Astrocyte (in vitro differentiated cells and primary cell): ENCODE results near the gene PXK.

ENCODE experiments used
- EZH2 ChIP-seq: IDR thresholded peaks from 2 replicates; pipeline ENCODE4 v1.6.1; 2012; ENCODE audit warnings: mild to moderate bottlenecking, low read length, inconsistent platforms; ENCODE audit not compliant: insufficient read depth
- TF ChIP-seq, protein P1 (sequence below): IDR thresholded peaks from 2 replicates; pipeline ENCODE4 v1.5.1; 2011; ENCODE audit warnings: low read depth, mild to moderate bottlenecking, inconsistent platforms, low read length, moderate library complexity; ENCODE audit not compliant: insufficient read depth

DNA sequence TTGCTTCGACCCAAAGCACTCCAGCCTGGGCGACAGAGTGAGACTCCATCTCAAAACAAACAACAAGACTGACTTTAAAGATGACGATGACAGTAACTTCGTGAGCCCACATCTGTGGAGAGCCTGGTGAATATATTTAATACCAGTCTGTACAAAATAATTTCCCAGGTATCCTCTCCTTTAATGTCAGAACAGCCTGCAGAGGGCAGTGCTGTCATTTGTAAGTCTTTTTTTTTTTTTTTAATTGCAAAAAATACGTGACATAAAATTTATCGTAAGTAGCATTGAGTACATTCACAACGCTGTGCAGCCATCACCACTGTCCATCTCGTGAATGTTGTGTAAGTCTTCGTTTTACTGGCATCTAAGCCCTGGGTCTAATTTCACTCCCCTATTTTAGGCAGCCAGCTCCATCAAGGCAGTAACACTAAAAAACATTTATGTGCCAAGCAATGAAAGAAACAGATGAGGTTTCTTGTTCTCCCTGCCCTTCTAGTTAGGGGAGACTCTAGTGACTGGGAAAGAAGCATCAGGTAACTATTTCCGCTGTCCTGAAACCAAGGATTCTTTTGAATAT is 25.0 kb upstream of the PXK start:
- TF ChIP-seq, protein P1, sequence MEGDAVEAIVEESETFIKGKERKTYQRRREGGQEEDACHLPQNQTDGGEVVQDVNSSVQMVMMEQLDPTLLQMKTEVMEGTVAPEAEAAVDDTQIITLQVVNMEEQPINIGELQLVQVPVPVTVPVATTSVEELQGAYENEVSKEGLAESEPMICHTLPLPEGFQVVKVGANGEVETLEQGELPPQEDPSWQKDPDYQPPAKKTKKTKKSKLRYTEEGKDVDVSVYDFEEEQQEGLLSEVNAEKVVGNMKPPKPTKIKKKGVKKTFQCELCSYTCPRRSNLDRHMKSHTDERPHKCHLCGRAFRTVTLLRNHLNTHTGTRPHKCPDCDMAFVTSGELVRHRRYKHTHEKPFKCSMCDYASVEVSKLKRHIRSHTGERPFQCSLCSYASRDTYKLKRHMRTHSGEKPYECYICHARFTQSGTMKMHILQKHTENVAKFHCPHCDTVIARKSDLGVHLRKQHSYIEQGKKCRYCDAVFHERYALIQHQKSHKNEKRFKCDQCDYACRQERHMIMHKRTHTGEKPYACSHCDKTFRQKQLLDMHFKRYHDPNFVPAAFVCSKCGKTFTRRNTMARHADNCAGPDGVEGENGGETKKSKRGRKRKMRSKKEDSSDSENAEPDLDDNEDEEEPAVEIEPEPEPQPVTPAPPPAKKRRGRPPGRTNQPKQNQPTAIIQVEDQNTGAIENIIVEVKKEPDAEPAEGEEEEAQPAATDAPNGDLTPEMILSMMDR: peak; percentile 64
- no peak for TF ChIP-seq EZH2
